Fibroblast of lung (primary cell): ENCODE measurements around the gene ZNF333. TPM values are rescaled to one million over a fixed set of nuclear protein-coding genes. Genes with fewer than 3 reads are reported as not detected.
"Not testable (repeated sequence)": the region's sequence is repeated elsewhere in the genome, so short reads cannot be mapped to it uniquely, and the experiment has no call there.

Experiments used
- DNase-seq, 2 donors: peaks; one replicate each; pipeline versions ENCODE4 v3.0.0 to v3.0.0-alpha.2; 2010; ENCODE audit warnings: low read depth in 2 of 2
- H2AFZ ChIP-seq: 2 replicates; pipeline ENCODE4 v1.5.1; 2012; ENCODE audit warnings: low read length, control low read depth, inconsistent platforms
- H3K27ac ChIP-seq: 2 replicates; pipeline ENCODE4 v1.5.1; 2011; ENCODE audit warnings: low read length, control low read depth; ENCODE audit not compliant: insufficient read depth
- H3K27me3 ChIP-seq: 2 replicates; pipeline ENCODE4 v1.5.1; 2011; ENCODE audit warnings: mild to moderate bottlenecking, low read length; ENCODE audit not compliant: control insufficient read depth, insufficient read depth
- H3K36me3 ChIP-seq: 2 replicates; pipeline ENCODE4 v1.5.1; 2011; ENCODE audit warnings: low read length; ENCODE audit not compliant: control insufficient read depth, insufficient read depth
- H3K4me1 ChIP-seq: 2 replicates; pipeline ENCODE4 v1.5.1; 2011; ENCODE audit warnings: low read length; ENCODE audit not compliant: control insufficient read depth, insufficient read depth; ENCODE audit errors: extremely low read depth
- H3K4me2 ChIP-seq: 2 replicates; pipeline ENCODE4 v1.5.1; 2011; ENCODE audit warnings: low read length, control low read depth; ENCODE audit not compliant: insufficient read depth; ENCODE audit errors: extremely low read depth
- H3K4me3 ChIP-seq, 4 experiments: fragments of 200-600 bp in 1 of 4; sonication (generic) in 1 of 4; replicated peaks in 1 of 4; 2 replicates each; pipeline ENCODE4 v1.5.1; 2011 to 2016; ENCODE audit warnings: low read length in 4 of 4, low read depth in 3 of 4, mild to moderate bottlenecking in 3 of 4, control low read depth in 2 of 4, inconsistent platforms in 1 of 4, mixed read lengths in 1 of 4; ENCODE audit not compliant: insufficient read depth in 1 of 4; ENCODE audit errors: control extremely low read depth in 1 of 4
- H3K79me2 ChIP-seq: 2 replicates; pipeline ENCODE4 v1.5.1; 2012; ENCODE audit warnings: mild to moderate bottlenecking, low read length, inconsistent platforms; ENCODE audit not compliant: control insufficient read depth, insufficient read depth
- H3K9ac ChIP-seq: 2 replicates; pipeline ENCODE4 v1.5.1; 2011; ENCODE audit warnings: mild to moderate bottlenecking, low read length, control low read depth; ENCODE audit not compliant: insufficient read depth
- H3K9me3 ChIP-seq: 2 replicates; pipeline ENCODE4 v1.5.1; 2012; ENCODE audit warnings: low read depth, low read length; ENCODE audit not compliant: control insufficient read depth, insufficient read depth
- H4K20me1 ChIP-seq: 2 replicates; pipeline ENCODE4 v1.5.1; 2011; ENCODE audit warnings: low read length; ENCODE audit not compliant: control insufficient read depth, insufficient read depth; ENCODE audit errors: extremely low read depth
- CTCF ChIP-seq, 2 donors: IDR thresholded peaks in 1 of 2; conservative IDR thresholded peaks in 1 of 2; 1 replicate in 1 of 2; 2 replicates in 1 of 2; pipeline ENCODE4 v1.5.1; 2011 to 2012; ENCODE audit warnings: low read length in 2 of 2, control low read depth in 1 of 2, inconsistent platforms in 1 of 2, low read depth in 1 of 2, mild to moderate bottlenecking in 1 of 2
- EZH2 ChIP-seq: IDR thresholded peaks from 2 replicates; pipeline ENCODE4 v1.5.1; 2012; ENCODE audit warnings: low read length, control low read depth, mild to moderate bottlenecking; ENCODE audit errors: missing control alignments
- polyA plus RNA-seq, 2 donors: library from polyadenylated mRNA; depleted of rRNA in 1 of 2; stranded (reverse) in 1 of 2; unstranded in 1 of 2; fragments of >200 nt; gene quantifications; 2 replicates each; pipeline ENCODE4 v1.2.1, GENCODE V29; 2011 to 2012; ENCODE audit warnings: missing spikeins in 1 of 2
- total RNA-seq: library from RNA; depleted of rRNA; stranded (reverse); fragments of >200 nt; gene quantifications from 2 replicates; pipeline ENCODE4 v1.2.1, GENCODE V29; 2014

ZNF333 gene
- total and polyA plus RNA-seq, 2 donors (not counting 1 experiment from before 2014, with no cell fraction given), result 10.0 to 26.9 TPM

- Histone ChIP-seq H2AFZ (no peak overlapping the region), H3K79me2 (no peaks in the 10 kb centered on the region), H3K9ac (no peak overlapping the region), H3K9me3 (no peaks in the 10 kb centered on the region), H4K20me1 (no peaks in the 10 kb centered on the region), H3K4me2 (no peak overlapping the region), H3K27ac (no peak overlapping the region), H3K36me3 (no peaks in the 10 kb centered on the region), H3K4me1 (no peaks in the 10 kb centered on the region), H3K4me3 (no peak overlapping the region), H3K27me3 (peaks cover 3% of the 10 kb centered on the region)
- DNase-seq, result no peak
- TF ChIP-seq EZH2 (no peak), CTCF (conservative IDR thresholded peaks at IDR 0.05 in 1 of 2, IDR thresholded peaks at IDR 0.05 in 1 of 2; ENCODE audit: low read depth in 1 of 2, low read length in 2 of 2) (no peak)
Measured at GRCh38 chr19:14772995-14773394, 83.1 kb downstream of the ZNF333 start.

GRCh38 chr19:14773722-14774121 is 83.9 kb downstream of the ZNF333 start:
- not testable (repeated sequence) for H3K9ac ChIP-seq, H3K4me3 ChIP-seq, H3K27me3 ChIP-seq, H3K36me3 ChIP-seq, H3K79me2 ChIP-seq, H3K4me2 ChIP-seq, H4K20me1 ChIP-seq, H3K4me1 ChIP-seq, H3K27ac ChIP-seq, H2AFZ ChIP-seq, H3K9me3 ChIP-seq, DNase-seq

- Histone ChIP-seq H3K9me3 (no peaks in the 10 kb centered on the region), H4K20me1 (no peaks in the 10 kb centered on the region), H3K9ac (no peak overlapping the region), H3K4me1 (no peaks in the 10 kb centered on the region), H3K4me2 (no peak overlapping the region), H3K4me3 (no peak overlapping the region), H3K27ac (no peak overlapping the region), H3K27me3 (peaks cover 3% of the 10 kb centered on the region), H3K36me3 (no peaks in the 10 kb centered on the region), H3K79me2 (no peaks in the 10 kb centered on the region), H2AFZ (no peak overlapping the region)
- no peak for TF ChIP-seq EZH2
- TF ChIP-seq CTCF (conservative IDR thresholded peaks at IDR 0.05 in 1 of 2, IDR thresholded peaks at IDR 0.05 in 1 of 2; ENCODE audit: low read depth in 1 of 2, low read length in 2 of 2), result no peak
- DNase-seq, result no peak
Measured at GRCh38 chr19:14774373-14774772, 84.5 kb downstream of the ZNF333 start.

- DNase-seq, H3K27me3 ChIP-seq, H4K20me1 ChIP-seq, H3K36me3 ChIP-seq, H3K9ac ChIP-seq, H2AFZ ChIP-seq, H3K79me2 ChIP-seq, H3K9me3 ChIP-seq, H3K27ac ChIP-seq, H3K4me2 ChIP-seq, H3K4me3 ChIP-seq, H3K4me1 ChIP-seq: not testable (repeated sequence)
Measured at GRCh38 chr19:14775326-14775725, 85.5 kb downstream of the ZNF333 start.
